ENCODE measurements around the gene NEMP2. TPM values are rescaled to one million over a fixed set of nuclear protein-coding genes. Genes with fewer than 3 reads are reported as not detected.

The NEMP2 gene
- total RNA-seq, 1 donor from 2014 or later: 3.8 TPM

GRCh38 chr2:190459881-190460280 is 74.6 kb downstream of the NEMP2 start:
- no peak for TF ChIP-seq CTCF (IDR thresholded peaks at IDR 0.05; ENCODE audit: insufficient read depth, low read length, poor library complexity, severe bottlenecking)
- Histone ChIP-seq H3K27me3 (ENCODE audit: control insufficient read depth, insufficient read depth, low read length) (no peaks in the 10 kb centered on the region), H3K36me3 (ENCODE audit: control insufficient read depth, insufficient read depth, low read length) (no peaks in the 10 kb centered on the region), H3K4me3 (ENCODE audit: low read depth, low read length) (no peak overlapping the region)
- no peak for DNase-seq (ENCODE audit: low read depth)

GRCh38 chr2:190458352-190459107 is 76.0 kb downstream of the NEMP2 start:
- Histone ChIP-seq H3K36me3 (ENCODE audit: control insufficient read depth, insufficient read depth, low read length) (no peaks in the 10 kb centered on the region), H3K4me3 (ENCODE audit: low read depth, low read length) (no peak overlapping the region), H3K27me3 (ENCODE audit: control insufficient read depth, insufficient read depth, low read length) (no peaks in the 10 kb centered on the region)
- no peak for DNase-seq (ENCODE audit: low read depth)
- TF ChIP-seq CTCF (IDR thresholded peaks at IDR 0.05; ENCODE audit: insufficient read depth, low read length, poor library complexity, severe bottlenecking): no peak

GRCh38 chr2:190457256-190457655 is 77.3 kb downstream of the NEMP2 start:
- DNase-seq (ENCODE audit: low read depth): no peak
- no peak for TF ChIP-seq CTCF (IDR thresholded peaks at IDR 0.05; ENCODE audit: insufficient read depth, low read length, poor library complexity, severe bottlenecking)
- H3K27me3 ChIP-seq (ENCODE audit: control insufficient read depth, insufficient read depth, low read length): no peaks in the 10 kb centered on the region
- H3K4me3 ChIP-seq (ENCODE audit: low read depth, low read length): no peak overlapping the region
- no peaks in the 10 kb centered on the region for H3K36me3 ChIP-seq (ENCODE audit: control insufficient read depth, insufficient read depth, low read length)

- no peak for DNase-seq (ENCODE audit: low read depth)
- Histone ChIP-seq H3K27me3 (ENCODE audit: control insufficient read depth, insufficient read depth, low read length) (no peaks in the 10 kb centered on the region), H3K4me3 (ENCODE audit: low read depth, low read length) (no peak overlapping the region), H3K36me3 (ENCODE audit: control insufficient read depth, insufficient read depth, low read length) (no peaks in the 10 kb centered on the region)
- TF ChIP-seq CTCF (IDR thresholded peaks at IDR 0.05; ENCODE audit: insufficient read depth, low read length, poor library complexity, severe bottlenecking): no peak
Observed at GRCh38 chr2:190456833-190457232, 77.7 kb downstream of the NEMP2 start.

- no peak for TF ChIP-seq CTCF (IDR thresholded peaks at IDR 0.05; ENCODE audit: insufficient read depth, low read length, poor library complexity, severe bottlenecking)
- DNase-seq (ENCODE audit: low read depth): no peak
Observed at GRCh38 chr2:190455358-190456095, 79.0 kb downstream of the NEMP2 start.

More at GRCh38 chr2:190455358-190456095, 79.0 kb downstream of the NEMP2 start:
- Histone ChIP-seq H3K27me3 (ENCODE audit: control insufficient read depth, insufficient read depth, low read length) (no peaks in the 10 kb centered on the region), H3K36me3 (ENCODE audit: control insufficient read depth, insufficient read depth, low read length) (no peaks in the 10 kb centered on the region), H3K4me3 (ENCODE audit: low read depth, low read length) (no peak overlapping the region)

Measured in kidney epithelial cell (primary cell).